GM12872 (cell line): ENCODE data around the gene MASP2.

Source experiments
- CTCF ChIP-seq: IDR thresholded peaks from 3 replicates; pipeline ENCODE4 v1.5.1; 2011; ENCODE audit warnings: low read depth, mild to moderate bottlenecking, low read length, moderate library complexity; ENCODE audit not compliant: insufficient read depth

MASP2 gene

GRCh38 chr1:10986525-10986890 lies 60.5 kb downstream of the MASP2 start:
- TF ChIP-seq CTCF: no peak

- no peak for TF ChIP-seq CTCF
Observed at GRCh38 chr1:10980841-10981727, 66.0 kb downstream of the MASP2 start.

- TF ChIP-seq CTCF: no peak
Observed at GRCh38 chr1:10980094-10980577, 66.9 kb downstream of the MASP2 start.

GRCh38 chr1:10979483-10979920 lies 67.5 kb downstream of the MASP2 start:
- no peak for TF ChIP-seq CTCF

GRCh38 chr1:10978719-10979118 lies 68.3 kb downstream of the MASP2 start:
- no peak for TF ChIP-seq CTCF
